ENCODE results near the gene PARVB.

DNA sequence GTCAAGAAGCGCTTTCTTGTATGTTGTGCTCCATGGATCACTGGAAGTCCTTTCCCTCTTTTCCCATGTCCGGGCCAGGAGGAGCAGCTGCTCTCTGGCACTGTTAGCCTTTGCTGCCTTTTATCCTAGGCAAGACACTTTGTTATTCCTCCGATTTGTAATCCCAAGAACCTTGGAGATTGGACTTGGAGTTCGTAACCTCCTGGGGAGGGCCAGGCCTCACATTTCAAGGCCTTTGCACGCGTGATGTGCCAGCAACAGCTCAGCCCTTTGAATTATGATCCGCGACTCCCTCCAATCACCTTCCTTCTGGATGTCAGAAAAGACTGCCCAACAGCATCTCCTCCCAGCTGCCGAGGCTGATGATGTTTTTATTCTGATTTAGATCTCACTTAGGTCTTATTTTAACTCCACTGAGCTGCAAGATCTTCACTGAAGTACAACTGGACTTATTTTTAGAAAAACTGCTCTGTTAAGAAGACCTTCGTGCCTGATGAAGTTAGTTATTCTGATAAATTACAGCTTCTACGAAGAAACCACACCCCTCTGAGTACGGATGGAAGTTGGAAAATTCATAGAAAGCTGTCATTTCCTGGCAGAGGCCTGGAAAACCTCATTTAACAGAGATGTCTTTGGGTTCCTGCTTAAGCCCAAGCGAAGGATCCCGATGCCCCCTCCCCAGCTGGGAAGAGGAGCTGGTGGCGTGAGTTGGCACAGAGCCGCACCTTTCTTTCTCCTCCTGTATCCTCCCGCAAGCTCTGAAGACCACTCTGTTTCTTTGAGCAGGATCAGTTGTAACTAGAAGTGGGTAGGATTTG, 62.4 kb downstream of the PARVB start:
- TF ChIP-seq CTCF (IDR thresholded peaks at IDR 0.05 in 4 of 5, conservative IDR thresholded peaks at IDR 0.05 in 1 of 5): no peak
- TF ChIP-seq POLR2A (IDR thresholded peaks at IDR 0.05): peak; percentile 55 to 63

All from gastrocnemius medialis (tissue), 4 donors.